AG04450 (cell line): ENCODE results near the gene SEMA3C. TPM values are rescaled to one million over a fixed set of nuclear protein-coding genes. Genes with fewer than 3 reads are reported as not detected.

ENCODE experiments used
- CTCF ChIA-PET: fragments of 300-600, 350-600 bp; formaldehyde crosslinking; extraction: SDS; loops from one replicate; lab custom pipeline; 2022; ENCODE audit warnings: antibody characterized with exemption, inconsistent platforms; lab: Charles Lee
- POLR2A ChIA-PET: fragments of 350-600 bp; formaldehyde crosslinking; extraction: SDS; loops from one replicate; lab custom pipeline; 2021; ENCODE audit warnings: antibody characterized with exemption, inconsistent platforms; lab: Yijun Ruan, JAX
- DNase-seq: peaks from one replicate; pipeline ENCODE4 v3.0.0-alpha.2; 2011; ENCODE audit warnings: low read depth, low spot score
- H3K27ac ChIP-seq: one replicate; pipeline ENCODE4 v1.5.1; 2012; ENCODE audit warnings: low read depth, low read length, control low read depth
- H3K27me3 ChIP-seq: one replicate; pipeline ENCODE4 v1.6.0; 2012; ENCODE audit warnings: low read length; ENCODE audit not compliant: control insufficient read depth, insufficient read depth
- H3K4me3 ChIP-seq: 2 replicates; pipeline ENCODE4 v1.5.1; 2011; ENCODE audit warnings: mild to moderate bottlenecking, low read depth, low read length, control low read depth
- H3K9me3 ChIP-seq: 2 replicates; pipeline ENCODE4 v1.5.1; 2012; ENCODE audit warnings: low read length; ENCODE audit not compliant: control insufficient read depth, insufficient read depth
- polyA plus RNA-seq: library from polyadenylated mRNA; depleted of rRNA; stranded (reverse); fragments of >200 nt; gene quantifications from 2 replicates; pipeline ENCODE4 v1.2.3, GENCODE V29; 2011
- TF ChIP-seq, protein P1 (sequence below): IDR thresholded peaks from 2 replicates; pipeline ENCODE4 v1.5.1; 2011; ENCODE audit warnings: low read depth, low read length, control low read depth, inconsistent platforms

SEMA3C gene
- polyA plus RNA-seq, 1 experiment: 39.9 TPM

DNA sequence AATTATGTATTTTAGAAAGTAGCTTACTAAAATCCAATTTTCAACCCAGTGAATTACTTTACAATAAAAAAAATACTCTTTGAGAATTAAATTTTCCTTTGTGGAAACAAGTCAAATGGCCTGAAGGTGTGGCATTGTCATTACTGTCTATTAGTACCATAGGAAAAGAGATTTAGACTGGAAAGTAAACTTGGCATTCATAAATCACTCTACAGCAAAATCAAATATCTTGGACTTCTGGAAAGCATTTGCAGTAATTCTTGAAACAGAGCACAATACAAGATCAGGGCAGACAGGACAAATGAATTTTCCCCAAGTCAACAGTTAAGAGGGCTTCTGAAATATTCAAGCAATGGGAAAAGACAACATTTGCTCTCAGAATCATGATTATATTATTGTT lies 28.0 kb upstream of the SEMA3C start:
- DNase-seq: no peak
- POLR2A ChIA-PET: no interaction called here
- Histone ChIP-seq H3K4me3 (no peak overlapping the region), H3K27ac (no peak overlapping the region), H3K9me3 (no peaks in the 10 kb centered on the region), H3K27me3 (no peaks in the 10 kb centered on the region)
- TF ChIP-seq, protein P1, sequence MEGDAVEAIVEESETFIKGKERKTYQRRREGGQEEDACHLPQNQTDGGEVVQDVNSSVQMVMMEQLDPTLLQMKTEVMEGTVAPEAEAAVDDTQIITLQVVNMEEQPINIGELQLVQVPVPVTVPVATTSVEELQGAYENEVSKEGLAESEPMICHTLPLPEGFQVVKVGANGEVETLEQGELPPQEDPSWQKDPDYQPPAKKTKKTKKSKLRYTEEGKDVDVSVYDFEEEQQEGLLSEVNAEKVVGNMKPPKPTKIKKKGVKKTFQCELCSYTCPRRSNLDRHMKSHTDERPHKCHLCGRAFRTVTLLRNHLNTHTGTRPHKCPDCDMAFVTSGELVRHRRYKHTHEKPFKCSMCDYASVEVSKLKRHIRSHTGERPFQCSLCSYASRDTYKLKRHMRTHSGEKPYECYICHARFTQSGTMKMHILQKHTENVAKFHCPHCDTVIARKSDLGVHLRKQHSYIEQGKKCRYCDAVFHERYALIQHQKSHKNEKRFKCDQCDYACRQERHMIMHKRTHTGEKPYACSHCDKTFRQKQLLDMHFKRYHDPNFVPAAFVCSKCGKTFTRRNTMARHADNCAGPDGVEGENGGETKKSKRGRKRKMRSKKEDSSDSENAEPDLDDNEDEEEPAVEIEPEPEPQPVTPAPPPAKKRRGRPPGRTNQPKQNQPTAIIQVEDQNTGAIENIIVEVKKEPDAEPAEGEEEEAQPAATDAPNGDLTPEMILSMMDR: no peak
- CTCF ChIA-PET: no interaction called here

DNA sequence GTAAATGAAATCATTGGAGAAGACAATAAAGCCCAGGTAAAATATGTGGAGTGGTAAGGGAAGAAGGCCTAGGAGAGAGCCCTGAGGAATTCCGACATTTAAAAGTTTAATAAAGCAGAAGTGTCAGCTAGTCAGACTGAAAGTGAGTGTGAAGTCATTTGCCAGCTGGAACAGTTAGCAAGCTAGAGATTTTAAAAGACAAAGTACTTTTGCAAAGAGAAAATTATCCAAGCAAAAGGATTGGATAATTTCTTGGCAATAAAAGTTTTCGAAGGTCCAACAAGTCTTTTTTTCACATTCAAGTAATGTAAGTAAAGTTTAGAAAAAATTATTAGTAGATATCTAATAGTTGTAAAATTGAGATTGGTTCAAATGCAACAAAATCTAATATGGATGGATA lies 27.1 kb upstream of the SEMA3C start:
- no peak overlapping the region for H3K27ac ChIP-seq
- no peaks in the 10 kb centered on the region for H3K27me3 ChIP-seq
- ChIA-PET POLR2A (no interaction called here), CTCF (no interaction called here)
- H3K4me3 ChIP-seq: no peak overlapping the region
- no peak for DNase-seq
- TF ChIP-seq, protein P1: no peak
- no peaks in the 10 kb centered on the region for H3K9me3 ChIP-seq

DNA sequence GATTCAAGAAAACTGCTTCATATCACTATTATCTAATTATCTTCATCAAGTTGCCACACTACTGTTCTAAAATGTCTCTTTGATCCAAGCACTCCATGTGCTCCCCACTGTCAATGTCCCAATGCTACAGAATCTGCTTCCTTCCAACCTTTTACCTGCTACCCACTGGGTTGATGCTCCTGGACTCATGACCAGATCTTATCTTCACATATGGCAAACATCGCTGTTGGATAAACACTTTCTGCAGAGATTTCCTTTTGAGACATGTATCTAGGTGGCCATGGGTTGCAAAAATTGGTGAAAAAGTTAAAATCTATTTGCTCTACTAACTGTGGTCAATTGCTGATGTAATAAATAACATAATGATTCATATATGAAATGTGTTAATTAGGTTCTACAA lies 24.5 kb upstream of the SEMA3C start:
- no peak for DNase-seq
- POLR2A ChIA-PET: no interaction called here
- CTCF ChIA-PET: no interaction called here
- Histone ChIP-seq H3K4me3 (no peak overlapping the region), H3K27me3 (no peaks in the 10 kb centered on the region), H3K27ac (no peak overlapping the region), H3K9me3 (no peaks in the 10 kb centered on the region)
- TF ChIP-seq, protein P1: no peak

DNA sequence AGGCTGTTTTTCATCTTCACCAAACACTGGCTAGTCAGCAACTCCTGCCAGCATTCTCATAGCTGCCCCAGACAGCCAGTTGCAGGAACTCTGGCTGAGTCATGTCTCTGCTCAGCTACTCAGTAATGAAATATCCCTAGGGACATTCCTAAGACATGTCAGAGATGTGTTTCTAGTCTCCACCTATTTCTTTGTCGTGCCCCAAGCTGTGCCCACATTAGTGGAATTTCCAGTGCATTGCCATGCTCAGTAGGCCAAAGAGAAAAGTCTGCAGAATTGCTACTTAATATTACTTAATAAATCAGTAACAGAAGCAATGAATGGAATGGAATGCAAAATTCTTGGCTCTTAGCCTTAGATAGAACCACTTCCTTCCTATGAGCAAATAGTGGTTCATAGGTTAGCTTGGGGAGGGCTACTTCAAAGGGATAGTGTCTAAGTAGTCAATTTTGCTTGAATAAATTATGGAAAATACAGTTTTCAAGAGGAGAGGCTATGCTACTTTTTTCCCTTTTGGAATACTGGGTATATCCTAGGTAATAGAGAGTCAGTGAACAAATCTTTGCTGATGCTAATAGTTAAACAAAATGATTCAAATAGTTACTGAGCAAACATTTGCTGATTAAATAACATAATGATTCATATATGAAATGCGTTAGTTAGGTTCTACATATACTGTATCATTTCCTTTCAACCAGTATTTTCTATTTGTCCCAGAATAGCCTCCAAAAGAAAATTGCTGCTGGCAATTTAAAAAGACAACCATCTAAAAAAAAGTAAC lies 23.6 kb upstream of the SEMA3C start:
- TF ChIP-seq, protein P1: no peak
- CTCF ChIA-PET: no interaction called here
- peak overlapping the region; percentile 58 for H3K27ac ChIP-seq
- POLR2A ChIA-PET: interaction anchor here (1.3 kb wide), 1 partner anchor 23 kb away, joined by 7 read pairs; the partner anchor contains the start of gene SEMA3C
- no peaks in the 10 kb centered on the region for H3K27me3 ChIP-seq
- DNase-seq: peak; percentile 75
- H3K9me3 ChIP-seq: no peaks in the 10 kb centered on the region
- H3K4me3 ChIP-seq: no peak overlapping the region

DNA sequence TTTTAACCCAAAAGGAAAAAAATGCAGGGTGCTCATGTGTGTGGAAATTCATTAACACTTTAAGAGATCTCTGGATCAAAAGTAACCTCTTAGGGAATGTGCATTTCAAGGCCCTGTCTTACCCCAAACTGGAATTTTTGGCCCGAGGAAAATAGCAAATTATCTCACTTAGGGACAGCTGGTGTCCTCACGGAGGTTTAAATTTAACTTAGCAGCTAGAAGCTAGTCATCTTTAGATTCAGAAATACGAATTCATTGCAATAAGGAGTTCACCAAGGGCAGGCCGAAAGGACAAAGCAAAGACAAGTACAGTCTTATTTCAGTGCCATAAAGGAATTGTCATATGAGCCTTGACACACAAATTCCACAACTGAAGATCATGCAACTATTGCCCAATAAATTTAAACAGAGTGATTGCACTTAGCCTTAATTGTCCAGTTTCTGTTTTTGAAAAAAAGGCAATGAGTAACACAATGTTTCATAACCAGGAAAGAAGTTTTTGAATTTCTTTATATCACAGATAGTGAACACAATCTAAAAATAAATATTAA lies 22.4 kb upstream of the SEMA3C start:
- H3K4me3 ChIP-seq: no peak overlapping the region
- no peak for DNase-seq
- CTCF ChIA-PET: no interaction called here

More for the DNA sequence above, 22.4 kb upstream of the SEMA3C start:
- no peaks in the 10 kb centered on the region for H3K9me3 ChIP-seq
- no peaks in the 10 kb centered on the region for H3K27me3 ChIP-seq
- POLR2A ChIA-PET: interaction anchor here (0.8 to 1.0 kb wide), 2 partner anchors 22 to 219 kb away, joined by 3 to 8 read pairs; partner anchors contain the start of gene SEMA3C
- TF ChIP-seq, protein P1: no peak
- no peak overlapping the region for H3K27ac ChIP-seq
